HG03045 (cell line): ENCODE results near the gene MITF.

Experiments used
- ATAC-seq: cut with Tn5 transposase; IDR thresholded peaks from one replicate; pipeline ENCODE4 v1.9.1; 2021; ENCODE audit warnings: mild to moderate bottlenecking, moderate library complexity; ENCODE audit not compliant: unreplicated experiment

Gene MITF

GRCh38 chr3:69830147-69830546 lies 90.9 kb downstream of the MITF start:
- no peak for ATAC-seq

- ATAC-seq: no peak
Observed at GRCh38 chr3:69831737-69832136, 92.5 kb downstream of the MITF start.

DNA sequence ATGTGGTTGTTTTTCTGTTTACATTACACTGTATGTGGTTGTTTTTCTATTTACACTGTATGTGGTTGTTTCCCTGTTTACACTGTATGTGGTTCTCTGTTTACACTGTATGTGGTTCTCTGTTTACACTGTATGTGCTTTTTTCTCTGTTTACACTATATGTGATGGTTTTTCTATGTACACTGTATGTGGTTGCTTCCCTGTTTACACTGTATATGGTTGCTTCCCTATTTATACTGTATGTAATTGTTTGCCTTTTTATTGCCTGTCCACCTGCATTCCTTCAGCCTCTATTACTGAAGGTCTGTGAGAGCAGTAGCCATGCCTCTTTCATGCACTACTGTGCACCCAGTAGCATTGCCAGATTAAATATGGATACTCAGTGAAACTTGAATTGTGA lies 94.3 kb downstream of the MITF start:
- no peak for ATAC-seq

DNA sequence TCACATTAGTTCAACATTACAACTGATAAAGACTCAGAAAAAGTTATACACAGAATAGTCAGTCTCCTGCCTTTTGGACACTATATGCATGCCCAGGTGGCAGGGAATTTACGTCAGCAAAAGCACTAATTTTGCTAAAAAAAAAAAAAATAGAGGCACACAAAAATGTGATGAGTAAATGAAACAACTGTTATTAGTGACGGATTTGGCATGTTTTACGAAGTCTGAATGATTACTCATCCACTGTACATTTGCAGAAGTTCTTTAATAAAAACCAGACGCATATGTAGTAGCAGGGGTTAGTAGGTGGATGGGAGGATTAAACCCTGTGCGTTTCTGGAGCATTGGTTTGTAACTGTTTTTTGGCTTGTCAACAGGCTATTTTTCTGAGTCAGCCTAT lies 99.0 kb downstream of the MITF start:
- ATAC-seq: no peak

DNA sequence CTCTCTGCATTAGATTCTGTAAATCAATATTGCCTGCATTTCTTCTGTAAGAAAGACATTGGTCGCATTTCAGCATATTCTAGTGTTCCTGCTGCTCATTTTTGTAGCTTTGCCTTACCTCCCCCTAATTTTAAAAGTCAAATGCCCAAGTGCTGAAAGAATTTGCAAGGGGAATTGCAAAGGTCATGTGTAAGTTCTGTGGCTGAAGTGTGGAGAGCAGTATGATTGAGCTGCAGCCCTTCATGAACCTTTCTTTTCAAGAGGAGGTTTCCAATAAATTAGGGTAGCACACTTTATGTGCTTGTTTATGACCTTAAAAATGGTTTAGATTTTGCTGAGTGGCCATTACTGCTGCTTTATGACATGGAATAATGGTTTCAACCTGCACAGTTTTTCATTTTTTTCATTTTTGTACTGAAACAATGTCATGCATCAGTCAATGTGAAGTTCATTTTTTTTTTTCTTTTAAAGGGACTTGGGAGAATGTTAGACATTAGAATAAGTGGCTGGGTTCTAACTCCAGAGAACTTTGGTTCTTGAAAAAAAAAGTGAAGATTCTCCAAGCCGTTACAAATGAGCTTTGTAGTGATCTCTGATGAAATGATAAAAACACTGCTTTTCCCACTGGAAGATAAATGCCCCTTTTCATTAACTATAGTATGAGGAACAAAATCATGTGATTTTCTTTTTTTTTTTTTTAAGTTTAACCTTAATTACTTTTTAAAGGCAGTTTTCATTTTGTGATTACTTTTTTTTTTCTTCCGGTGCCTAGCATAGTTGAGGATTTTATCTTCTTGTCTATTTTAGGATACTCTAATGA lies 99.6 kb downstream of the MITF start:
- ATAC-seq: no peak

GRCh38 chr3:69842351-69842750 lies 103.1 kb downstream of the MITF start:
- ATAC-seq: no peak

DNA sequence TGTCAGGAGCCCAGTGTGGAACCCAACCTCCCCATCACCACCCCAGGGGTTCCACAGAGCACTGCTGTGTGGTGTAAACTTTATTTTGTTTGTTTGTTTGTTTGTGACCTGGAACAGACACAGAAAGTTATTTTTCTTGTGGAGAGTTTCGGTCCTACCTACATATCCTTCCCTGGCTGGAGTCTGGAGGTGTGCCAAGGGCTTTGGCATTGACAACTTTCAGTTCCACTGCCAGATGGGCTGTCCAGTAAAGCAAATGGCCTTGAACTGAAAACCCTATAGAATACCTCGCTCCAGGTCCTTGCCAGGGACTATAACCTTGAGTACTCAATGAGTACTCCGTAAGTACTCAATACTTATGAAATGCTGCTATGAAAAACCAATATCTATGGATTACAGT lies 103.5 kb downstream of the MITF start:
- ATAC-seq: no peak

GRCh38 chr3:69844706-69845105 lies 105.4 kb downstream of the MITF start:
- ATAC-seq: no peak

- no peak for ATAC-seq
Observed at GRCh38 chr3:69847303-69847702, 108.0 kb downstream of the MITF start.

- ATAC-seq: no peak
Observed at GRCh38 chr3:69848113-69848512, 108.8 kb downstream of the MITF start.

DNA sequence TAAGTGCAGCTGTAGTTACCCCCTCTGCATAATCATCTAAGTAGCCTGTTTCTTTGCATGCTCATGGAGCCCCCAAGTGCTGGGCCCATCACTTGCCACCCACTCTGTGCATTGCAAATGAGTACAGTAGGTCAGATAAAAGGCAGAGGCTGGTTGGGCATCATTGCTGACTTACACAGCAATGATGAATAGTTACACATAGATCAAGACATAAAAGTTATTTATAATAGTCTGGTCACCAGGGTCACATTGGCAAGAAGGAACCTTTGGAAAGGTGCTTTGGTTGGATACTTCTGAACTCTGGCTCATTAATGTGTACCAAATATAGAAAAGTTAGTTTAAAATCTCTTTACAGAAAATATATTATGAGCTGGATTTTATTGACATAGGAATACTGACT lies 111.6 kb downstream of the MITF start:
- no peak for ATAC-seq

GRCh38 chr3:69853027-69853426 lies 113.8 kb downstream of the MITF start:
- no peak for ATAC-seq

- no peak for ATAC-seq
Observed at GRCh38 chr3:69855436-69856162, 116.3 kb downstream of the MITF start.

- no peak for ATAC-seq
Observed at GRCh38 chr3:69856965-69857705, 117.9 kb downstream of the MITF start.

GRCh38 chr3:69861556-69861955 lies 122.3 kb downstream of the MITF start:
- no peak for ATAC-seq

DNA sequence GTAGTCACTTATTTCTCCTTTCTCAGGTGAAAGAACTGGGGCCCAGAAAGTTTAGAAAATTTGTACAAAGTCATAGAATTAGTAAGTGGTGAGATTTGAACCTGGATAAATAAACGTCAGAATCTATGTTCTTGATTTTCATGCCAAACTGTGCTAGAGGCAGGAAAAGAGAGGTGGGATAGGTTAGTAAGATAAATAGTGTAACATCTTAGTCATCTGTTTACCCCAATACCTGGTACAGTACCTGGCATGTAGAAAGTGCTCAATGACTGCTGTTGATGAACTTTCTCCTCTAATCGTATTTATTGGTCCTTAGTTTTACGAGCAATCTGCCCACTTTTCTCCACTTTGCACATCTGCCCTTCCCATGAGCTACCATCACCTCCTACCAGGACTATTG lies 124.9 kb downstream of the MITF start:
- ATAC-seq: no peak

DNA sequence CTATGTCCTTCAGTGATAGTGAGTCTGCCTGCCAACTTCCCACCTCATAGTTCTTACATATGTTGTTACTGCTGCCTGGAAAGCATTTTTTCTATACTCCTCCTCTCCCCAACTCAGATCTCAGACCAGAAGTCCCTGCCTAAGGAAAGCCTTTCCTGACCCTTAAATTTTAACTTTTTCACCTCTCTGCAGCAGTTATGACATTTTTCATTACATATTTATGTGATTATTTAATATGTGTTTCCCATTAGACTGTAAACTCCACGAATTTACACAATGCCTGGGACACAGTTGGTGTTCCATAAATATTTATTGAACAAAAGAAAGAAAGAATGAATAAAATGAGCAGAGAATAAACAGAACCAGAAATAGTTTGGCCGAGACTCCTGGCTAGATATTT lies 125.5 kb downstream of the MITF start:
- no peak for ATAC-seq

GRCh38 chr3:69865925-69866679 lies 126.8 kb downstream of the MITF start:
- no peak for ATAC-seq

- ATAC-seq: no peak
Observed at GRCh38 chr3:69866988-69867720, 127.9 kb downstream of the MITF start.

GRCh38 chr3:69867941-69868505 lies 128.8 kb downstream of the MITF start:
- ATAC-seq: no peak
